Measurements from ENCODE around the gene HSPA1A.

Gene HSPA1A

DNA sequence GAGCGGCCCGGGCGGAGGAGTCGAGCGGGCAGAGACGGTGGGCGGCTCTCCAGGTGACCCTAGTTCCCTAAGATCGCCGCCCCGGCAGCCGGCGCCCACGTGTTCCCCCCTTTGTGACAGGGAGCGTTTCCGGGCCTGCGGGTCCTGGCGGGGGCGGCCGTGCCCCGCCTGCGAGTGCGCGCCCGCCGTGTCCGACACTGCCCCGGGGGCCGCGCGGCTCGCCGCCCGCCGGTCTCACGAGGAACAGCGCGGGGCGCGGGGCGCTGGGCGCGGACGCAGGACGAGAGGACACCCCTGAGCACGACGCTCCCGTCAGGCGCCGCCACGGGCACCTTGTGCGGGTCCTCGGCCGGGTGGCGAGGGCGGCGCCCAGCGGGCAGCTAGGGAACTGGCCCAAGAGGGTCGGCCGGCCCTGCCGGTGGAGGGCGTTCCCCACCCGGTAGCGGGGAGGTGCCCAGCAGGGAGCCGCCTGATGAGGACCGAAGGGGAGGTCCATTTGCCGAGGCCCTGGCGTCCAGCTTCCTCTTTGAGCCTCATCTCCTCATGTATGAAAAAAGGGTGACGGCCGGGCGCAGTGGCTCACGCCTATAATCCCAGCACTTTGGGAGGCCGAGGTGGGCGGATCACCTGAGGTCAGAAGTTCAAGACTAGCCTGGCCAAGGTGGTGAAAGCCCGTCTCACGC is 19.6 kb upstream of the HSPA1A start, which contains the start of gene VARS1 (continued):
- TF ChIP-seq, protein P1, sequence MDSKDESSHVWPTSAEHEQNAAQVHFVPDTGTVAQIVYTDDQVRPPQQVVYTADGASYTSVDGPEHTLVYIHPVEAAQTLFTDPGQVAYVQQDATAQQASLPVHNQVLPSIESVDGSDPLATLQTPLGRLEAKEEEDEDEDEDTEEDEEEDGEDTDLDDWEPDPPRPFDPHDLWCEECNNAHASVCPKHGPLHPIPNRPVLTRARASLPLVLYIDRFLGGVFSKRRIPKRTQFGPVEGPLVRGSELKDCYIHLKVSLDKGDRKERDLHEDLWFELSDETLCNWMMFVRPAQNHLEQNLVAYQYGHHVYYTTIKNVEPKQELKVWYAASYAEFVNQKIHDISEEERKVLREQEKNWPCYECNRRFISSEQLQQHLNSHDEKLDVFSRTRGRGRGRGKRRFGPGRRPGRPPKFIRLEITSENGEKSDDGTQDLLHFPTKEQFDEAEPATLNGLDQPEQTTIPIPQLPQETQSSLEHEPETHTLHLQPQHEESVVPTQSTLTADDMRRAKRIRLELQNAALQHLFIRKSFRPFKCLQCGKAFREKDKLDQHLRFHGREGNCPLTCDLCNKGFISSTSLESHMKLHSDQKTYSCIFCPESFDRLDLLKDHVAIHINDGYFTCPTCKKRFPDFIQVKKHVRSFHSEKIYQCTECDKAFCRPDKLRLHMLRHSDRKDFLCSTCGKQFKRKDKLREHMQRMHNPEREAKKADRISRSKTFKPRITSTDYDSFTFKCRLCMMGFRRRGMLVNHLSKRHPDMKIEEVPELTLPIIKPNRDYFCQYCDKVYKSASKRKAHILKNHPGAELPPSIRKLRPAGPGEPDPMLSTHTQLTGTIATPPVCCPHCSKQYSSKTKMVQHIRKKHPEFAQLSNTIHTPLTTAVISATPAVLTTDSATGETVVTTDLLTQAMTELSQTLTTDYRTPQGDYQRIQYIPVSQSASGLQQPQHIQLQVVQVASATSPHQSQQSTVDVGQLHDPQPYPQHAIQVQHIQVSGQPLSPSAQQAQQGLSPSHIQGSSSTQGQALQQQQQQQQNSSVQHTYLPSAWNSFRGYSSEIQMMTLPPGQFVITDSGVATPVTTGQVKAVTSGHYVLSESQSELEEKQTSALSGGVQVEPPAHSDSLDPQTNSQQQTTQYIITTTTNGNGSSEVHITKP (tag by site-specific recombination; IDR thresholded peaks at IDR 0.05), result peak; percentile 33
- TF ChIP-seq ZNF521 (tag by site-specific recombination; IDR thresholded peaks at IDR 0.05), result no peak
- TF ChIP-seq ZNF600 (tag by site-specific recombination; IDR thresholded peaks at IDR 0.05), result no peak
- TF ChIP-seq, protein P2, sequence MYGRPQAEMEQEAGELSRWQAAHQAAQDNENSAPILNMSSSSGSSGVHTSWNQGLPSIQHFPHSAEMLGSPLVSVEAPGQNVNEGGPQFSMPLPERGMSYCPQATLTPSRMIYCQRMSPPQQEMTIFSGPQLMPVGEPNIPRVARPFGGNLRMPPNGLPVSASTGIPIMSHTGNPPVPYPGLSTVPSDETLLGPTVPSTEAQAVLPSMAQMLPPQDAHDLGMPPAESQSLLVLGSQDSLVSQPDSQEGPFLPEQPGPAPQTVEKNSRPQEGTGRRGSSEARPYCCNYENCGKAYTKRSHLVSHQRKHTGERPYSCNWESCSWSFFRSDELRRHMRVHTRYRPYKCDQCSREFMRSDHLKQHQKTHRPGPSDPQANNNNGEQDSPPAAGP (tag by site-specific recombination; IDR thresholded peaks at IDR 0.05), result peak; percentile 61; the same call in 1 of the 2 replicates
- TF ChIP-seq ZNF501 (tag by site-specific recombination; IDR thresholded peaks at IDR 0.05), result peak; percentile 69; the same call in 1 of the 2 replicates
- no peak; the same call in 1 of the 2 replicates for TF ChIP-seq ZFP69B (tag by site-specific recombination; IDR thresholded peaks at IDR 0.05)
- 0 out of 2 replicates have a peak, but pooled peaks have one; percentile 50 for TF ChIP-seq YY2 (tag by site-specific recombination; IDR thresholded peaks at IDR 0.05)
- TF ChIP-seq SP3 (tag by site-specific recombination; IDR thresholded peaks at IDR 0.05), result peak; percentile 82
- no peak for TF ChIP-seq ZNF791 (tag by site-specific recombination; IDR thresholded peaks at IDR 0.05)
- TF ChIP-seq, protein P3, sequence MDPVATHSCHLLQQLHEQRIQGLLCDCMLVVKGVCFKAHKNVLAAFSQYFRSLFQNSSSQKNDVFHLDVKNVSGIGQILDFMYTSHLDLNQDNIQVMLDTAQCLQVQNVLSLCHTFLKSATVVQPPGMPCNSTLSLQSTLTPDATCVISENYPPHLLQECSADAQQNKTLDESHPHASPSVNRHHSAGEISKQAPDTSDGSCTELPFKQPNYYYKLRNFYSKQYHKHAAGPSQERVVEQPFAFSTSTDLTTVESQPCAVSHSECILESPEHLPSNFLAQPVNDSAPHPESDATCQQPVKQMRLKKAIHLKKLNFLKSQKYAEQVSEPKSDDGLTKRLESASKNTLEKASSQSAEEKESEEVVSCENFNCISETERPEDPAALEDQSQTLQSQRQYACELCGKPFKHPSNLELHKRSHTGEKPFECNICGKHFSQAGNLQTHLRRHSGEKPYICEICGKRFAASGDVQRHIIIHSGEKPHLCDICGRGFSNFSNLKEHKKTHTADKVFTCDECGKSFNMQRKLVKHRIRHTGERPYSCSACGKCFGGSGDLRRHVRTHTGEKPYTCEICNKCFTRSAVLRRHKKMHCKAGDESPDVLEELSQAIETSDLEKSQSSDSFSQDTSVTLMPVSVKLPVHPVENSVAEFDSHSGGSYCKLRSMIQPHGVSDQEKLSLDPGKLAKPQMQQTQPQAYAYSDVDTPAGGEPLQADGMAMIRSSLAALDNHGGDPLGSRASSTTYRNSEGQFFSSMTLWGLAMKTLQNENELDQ (tag by site-specific recombination; IDR thresholded peaks at IDR 0.05; ENCODE audit: low read depth), result no peak
- TF ChIP-seq, protein P4, sequence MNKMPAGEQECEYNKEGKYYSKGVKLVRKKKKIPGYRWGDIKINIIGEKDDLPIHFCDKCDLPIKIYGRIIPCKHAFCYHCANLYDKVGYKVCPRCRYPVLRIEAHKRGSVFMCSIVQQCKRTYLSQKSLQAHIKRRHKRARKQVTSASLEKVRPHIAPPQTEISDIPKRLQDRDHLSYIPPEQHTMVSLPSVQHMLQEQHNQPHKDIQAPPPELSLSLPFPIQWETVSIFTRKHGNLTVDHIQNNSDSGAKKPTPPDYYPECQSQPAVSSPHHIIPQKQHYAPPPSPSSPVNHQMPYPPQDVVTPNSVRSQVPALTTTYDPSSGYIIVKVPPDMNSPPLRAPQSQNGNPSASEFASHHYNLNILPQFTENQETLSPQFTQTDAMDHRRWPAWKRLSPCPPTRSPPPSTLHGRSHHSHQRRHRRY (tag by site-specific recombination; IDR thresholded peaks at IDR 0.05), result no peak
- TF ChIP-seq ZNF549 (tag by site-specific recombination; IDR thresholded peaks at IDR 0.05), result no peak

DNA sequence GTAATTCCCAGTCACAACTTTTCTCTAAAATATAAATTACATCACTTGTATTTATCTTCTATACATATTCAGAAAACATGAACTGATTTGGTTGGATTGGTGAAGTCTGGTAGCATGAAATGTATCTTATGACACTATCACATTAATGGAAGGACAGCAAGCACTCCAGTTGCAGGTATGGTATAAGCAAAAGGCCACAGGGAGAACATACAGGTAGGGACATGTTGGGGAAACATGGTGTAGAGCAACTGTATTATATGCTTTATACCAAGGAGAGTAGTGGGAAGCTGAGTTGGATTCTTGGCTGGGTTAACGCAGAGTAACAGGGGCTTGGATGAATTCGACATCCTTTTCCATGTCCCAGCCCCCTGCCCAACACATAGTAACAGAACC is 18.4 kb upstream of the HSPA1A start:
- Histone ChIP-seq H3K4me1 (ENCODE audit: control insufficient read depth, insufficient read depth, low read length) (no peaks in the 10 kb centered on the region; the same call in 1 of the 2 replicates), H3K36me3 (ENCODE audit: control insufficient read depth in 2 of 2, insufficient read depth in 1 of 2, low read length in 2 of 2) (peaks cover 16 to 31% of the 10 kb centered on the region in 2 experiments), H3K9me3 (ENCODE audit: control insufficient read depth, insufficient read depth, low read depth, low read length) (no peaks in the 10 kb centered on the region), H3K27ac (ENCODE audit: extremely low read depth, low read depth, low read length) (peak overlapping the region; percentile 48; the same call in 1 of the 2 replicates), H3K4me3 (ENCODE audit: low read depth, low read length) (no peak overlapping the region)
- ChIA-PET CTCF (interaction anchor here (0.6 to 4.9 kb wide), 5 partner anchors 10 to 108 kb away, joined by 3 to 55 read pairs (median 6); partner anchors contain the start of genes HSPA1A, HSPA1L and LSM2), POLR2A (interaction anchor here (0.7 to 5.9 kb wide), 6 partner anchors 9 to 1173 kb away, joined by 5 to 138 read pairs (median 21); partner anchors contain the start of genes HSPA1A, HSPA1B, HSPA1L and LSM2)
- TF ChIP-seq ZBTB20 (tag by site-specific recombination; IDR thresholded peaks at IDR 0.05) (peak; percentile 31; the same call in 1 of the 2 replicates), ZNF544 (tag by site-specific recombination; IDR thresholded peaks at IDR 0.05) (no peak)

All from HEK293 (cell line).